ENCODE measurements around the gene CDC16.
A peak's percentile ranks its signal among the peaks of the same experiment; 100 is the strongest.
"Not testable (repeated sequence)": the region's sequence is repeated elsewhere in the genome, so short reads cannot be mapped to it uniquely, and the experiment has no call there.

CDC16 gene

DNA sequence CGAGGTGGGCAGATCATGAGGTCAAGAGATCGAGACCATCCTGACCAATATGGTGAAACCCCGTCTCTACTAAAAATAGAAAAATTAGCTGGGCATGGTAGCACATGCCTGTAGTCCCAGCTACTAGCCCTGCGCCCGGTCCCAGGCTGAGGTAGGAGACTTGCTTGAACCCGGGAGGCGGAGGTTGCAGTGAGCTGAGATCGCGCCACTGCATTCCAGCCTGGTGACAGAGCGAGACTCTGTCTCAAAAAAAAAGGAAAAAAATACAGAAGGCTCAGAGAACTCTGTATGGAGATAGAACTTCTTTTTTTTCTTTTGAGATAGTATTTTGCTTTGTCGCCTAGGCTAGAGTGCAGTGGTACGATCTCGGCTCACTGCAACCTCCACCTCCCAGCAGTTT is 29.6 kb downstream of the CDC16 start:
- not testable (repeated sequence) for DNase-seq

DNA sequence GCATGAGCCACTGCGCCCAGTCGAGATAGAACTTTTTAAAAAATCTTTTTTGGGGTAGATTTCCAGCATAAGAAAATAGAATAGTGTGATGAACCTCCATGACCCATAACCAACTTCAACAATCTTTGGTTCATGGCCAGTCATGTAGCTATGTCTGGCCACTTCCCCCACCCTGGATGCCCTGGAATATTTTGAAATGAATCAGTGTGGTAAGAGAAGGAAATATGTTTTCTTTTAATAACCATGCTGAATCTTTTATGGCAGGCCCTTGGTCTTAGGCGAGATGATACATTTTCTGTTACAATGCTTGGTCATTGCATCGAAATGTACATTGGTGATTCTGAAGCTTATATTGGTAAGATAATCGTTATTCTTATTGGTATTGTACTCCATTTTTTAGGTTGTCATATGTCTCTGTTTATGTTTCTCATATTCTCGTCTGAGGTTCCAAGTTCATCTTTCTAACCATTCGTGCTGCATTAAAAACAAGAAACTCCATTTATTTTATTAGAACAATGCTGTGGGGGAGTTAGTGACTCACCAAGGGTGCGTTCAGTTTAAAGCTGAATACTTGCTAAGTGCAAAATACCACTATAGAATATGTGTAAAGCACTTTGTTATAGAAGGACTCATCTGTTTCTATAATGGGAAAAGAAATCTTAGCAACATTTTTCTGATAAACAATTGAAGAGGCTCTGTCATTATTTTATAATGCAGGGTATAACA is 30.4 kb downstream of the CDC16 start:
- DNase-seq = no peak

DNA sequence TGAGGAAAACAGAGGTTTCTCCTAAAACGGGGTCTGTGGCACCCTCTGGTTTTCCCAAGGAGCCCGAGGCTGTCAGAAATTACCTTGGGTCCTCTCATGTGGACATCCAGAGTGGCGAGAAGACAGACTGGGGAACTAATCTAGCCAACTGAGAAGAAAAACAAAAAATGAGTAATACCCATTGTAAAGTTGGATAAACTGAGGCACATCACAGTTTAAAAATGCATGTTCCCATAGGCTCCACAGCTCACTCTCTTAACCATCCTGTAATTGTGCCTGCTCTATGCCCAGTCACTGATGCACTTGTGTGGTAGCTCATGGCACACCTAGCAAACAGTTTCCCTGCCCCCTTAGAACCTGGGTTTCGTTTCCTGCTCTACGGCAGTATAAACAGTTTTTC is 31.5 kb downstream of the CDC16 start:
- no peak for DNase-seq

DNA sequence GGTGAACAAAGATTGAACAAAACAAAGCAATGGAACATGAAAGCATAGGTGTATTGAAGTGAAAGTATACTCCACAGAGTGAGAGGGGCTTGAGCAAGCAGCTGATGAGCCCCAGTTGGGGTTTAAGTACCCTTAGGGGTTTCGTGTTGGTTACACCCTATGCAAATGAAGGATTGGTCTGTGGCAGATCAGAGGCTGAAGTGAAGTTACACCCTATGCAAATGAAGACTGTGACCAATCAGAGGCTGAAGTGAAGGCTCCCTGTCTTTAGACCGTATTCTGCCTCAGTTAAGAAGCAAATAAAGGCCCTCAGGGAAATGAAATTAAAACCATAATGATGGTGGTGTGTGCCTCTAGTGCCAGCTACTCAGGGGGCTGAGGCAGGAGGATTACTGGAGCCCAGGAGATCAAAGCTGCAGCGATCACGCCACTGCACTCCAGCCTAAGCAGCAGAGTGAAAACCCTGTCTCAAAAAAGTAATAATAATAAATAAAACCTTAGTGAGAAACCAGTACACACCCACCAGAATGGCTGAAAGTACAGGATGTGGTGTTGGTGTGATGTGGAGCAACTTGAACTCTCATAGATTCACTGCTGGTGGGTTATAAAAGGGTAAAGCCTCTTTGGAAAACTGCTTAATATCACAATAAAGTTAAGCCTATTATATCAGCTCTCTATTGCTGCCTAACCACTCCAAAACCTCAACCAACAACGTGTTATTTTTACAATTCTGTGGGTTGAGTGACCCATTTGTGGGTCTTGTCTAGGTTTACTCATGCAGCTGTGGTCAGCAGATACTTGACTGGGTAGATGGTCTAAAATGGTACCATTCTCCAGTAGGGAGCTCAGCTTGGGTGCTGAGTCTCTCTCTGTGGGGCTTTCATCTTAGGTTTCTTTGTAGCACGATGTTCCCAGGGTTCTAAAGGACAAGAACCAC is 33.9 kb downstream of the CDC16 start:
- peak; percentile 57 for DNase-seq

DNA sequence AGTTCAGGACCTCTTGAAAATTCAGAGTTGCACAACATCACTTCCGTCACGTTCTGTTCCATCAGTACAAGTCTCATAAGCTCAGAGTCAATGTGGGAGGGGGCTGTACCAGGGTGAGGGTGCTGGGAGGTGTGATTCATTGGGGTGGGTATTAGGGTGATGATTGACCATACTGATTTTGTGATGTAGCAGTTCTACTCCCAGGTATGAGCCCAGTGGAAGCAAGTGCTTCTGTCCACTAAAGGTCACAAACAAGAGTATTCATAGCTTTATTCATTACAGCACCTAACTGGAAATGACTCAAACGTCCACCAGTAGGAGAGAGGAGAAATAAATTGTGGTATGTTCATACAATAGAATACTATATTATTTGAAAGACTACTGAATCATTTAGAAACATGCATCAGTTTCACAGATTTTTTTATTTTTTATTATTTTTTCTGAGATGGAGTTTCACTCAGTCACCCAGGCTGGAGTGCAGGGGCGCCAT is 34.6 kb downstream of the CDC16 start:
- no peak for DNase-seq

DNA sequence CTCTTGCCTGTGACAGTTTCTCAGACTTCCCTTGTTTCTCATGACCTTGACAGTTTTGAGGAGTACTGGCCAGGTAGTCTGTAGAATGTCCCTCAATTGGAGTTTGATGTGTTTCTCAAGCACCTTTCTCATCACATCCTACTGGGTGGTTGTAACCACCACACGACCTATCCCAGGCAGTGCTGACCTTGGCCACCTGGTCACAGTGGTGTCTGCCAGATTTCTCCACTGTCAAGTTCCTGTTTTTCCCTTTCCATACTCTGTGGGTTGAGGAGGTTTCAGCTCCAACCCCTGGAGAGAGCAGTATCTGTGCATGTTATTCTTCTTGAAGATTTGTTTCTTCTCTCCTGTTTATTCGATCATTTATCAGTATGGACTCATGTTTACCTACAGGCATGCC is 38.3 kb downstream of the CDC16 start:
- no peak for DNase-seq

DNA sequence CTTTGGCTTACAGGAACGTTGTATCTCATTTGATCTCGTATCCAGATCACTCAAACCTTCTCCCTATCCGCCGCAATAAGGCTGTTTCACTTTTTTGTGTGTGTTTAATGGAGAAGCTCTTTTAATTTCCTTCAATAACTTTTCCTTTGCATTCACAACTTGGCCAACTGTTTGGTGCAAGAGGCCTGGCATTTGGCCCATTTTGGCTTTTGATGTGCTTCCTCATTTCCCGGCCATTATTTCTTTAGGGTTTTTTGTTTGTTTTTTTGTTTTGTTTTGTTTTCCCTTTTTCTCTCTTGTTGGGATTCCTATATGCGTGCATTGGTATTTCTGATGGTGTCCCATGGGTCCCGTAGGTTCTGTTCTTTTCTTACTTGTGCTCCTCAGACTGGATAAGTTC is 40.6 kb downstream of the CDC16 start:
- DNase-seq = no peak

DNA sequence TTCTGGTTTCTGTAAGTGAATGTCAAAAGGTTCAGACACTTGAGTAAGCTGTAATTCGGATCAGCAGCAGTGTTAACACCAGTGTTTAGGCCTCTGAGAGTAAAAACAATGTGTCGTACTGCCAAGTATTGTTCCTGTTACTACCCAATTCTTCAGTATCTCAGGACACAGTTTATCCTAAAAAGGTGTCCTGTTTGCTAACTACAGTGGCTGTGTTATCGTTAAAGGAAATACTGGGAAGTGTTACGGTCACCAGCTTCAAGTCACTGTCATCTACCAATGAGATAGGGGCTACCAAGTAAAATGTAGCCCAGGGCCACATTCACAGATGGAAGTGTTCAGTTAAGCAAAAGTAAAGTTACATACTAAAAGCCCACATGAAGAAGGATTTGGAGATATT is 44.4 kb downstream of the CDC16 start:
- no peak for DNase-seq

DNA sequence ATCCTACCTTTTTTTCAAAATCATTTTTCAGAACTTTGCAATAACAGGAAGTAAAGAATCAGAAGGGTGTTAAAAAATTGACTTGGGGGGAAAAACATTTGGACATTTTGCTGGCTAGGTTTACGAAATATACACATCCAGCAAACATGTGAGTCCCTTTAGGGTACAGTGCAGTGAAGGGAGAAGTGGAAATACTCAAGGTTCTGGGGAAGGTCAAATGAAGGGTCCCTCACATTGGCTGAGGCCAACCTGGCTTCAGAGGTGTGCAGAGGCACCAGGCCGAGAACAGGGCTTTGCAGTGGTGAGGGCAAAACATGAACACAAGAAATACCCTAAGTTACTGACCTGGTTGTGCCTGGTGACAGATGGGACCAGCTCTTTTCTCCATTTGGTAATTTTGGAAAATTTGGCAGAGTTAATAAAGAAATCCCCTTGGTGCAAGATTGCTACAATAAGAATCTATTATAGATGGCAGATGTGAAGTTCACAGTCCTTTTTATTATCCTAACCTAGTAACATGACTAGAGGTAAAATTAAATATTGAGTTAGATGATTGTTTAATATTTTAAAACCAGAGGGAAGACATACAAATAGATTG is 45.2 kb downstream of the CDC16 start:
- DNase-seq = no peak

DNA sequence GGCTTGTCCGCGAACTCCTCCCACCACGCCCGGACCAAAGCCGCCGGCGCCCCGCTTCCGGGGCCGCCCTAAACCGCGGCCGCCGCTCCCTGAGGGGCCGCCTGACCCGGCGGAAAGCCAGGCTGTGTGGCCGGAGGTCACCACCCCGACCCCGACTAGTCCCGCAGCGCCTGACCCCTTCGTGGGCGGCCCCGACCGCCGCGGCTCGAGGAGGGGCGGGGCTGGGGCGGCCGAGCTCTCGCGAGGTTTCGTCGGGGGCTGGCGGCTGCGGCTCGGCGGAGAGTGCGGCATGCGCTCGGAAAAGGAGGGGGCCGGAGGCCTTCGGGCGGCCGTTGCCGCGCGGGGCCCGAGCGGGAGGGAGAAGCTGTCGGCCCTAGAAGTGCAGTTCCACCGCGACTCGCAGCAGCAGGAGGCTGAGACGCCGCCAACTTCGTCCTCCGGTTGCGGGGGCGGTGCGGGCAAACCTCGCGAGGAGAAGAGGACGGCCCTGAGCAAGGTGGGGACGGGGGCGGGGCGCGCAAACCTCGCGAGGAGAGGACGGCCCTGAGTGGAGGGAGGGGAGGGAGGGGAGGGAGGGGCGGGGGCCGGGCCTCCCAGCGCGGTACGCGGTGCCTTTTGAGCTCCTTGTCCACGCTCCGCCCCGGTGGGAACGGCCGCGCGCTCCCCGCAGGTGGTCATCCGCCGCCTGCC is 46.8 kb downstream of the CDC16 start, which contains the start of gene UPF3A:
Gene UPF3A, plus strand, starts transcription at position 251 of the 690 bp plus-strand sequence. Its CDS starts 39 bp downstream, at position 290.
- peak; percentile 15 for DNase-seq

DNA sequence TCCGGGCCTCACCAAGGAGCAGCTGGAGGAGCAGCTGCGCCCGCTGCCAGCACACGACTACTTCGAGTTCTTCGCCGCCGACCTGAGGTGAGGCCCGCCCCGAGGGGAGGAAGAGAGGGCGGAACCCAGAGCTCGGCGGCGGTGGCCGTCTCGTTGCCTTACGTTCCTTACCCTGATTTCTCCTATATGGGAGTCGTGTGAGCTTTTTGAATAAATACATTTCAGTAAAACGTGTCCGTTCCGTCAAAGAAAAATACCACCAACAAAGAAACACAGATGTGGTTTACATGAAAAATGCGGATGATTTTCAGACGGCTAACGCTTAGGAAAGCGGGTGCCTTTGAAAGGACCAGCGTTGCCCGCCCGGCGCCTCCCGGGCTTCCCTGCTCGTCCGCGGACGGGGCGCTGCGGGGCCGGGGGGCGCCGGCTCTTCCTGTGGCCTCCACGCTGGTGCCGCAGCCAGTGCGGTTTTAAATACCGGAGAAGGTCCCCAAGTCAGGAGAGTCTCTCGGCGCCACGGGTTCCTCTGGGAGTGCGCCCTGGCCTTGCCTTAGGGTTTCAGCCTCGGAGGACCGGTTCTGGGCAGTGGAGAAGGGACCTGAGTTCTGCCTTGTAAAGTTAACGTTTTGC is 47.5 kb downstream of the CDC16 start:
- no peak for DNase-seq

DNA sequence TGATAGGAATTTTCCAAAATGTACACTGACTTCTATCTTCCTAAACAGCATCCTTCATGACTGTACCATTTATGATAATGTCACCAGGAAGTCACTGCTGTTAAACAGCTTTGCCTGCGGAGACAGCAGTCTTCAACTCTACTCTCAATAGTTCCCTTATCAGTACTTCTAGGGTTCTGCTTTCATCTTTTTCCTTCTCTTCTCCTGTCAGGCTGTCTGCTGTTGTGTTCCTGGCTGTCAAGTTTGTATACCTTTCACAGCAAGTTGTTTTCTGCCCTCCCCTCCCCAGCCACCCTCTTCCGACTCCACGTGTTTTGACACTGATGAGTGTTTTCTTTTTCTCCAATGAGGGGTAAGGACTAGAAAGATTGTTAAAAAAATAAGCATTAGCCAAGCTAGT is 48.9 kb downstream of the CDC16 start:
- DNase-seq = no peak

DNA sequence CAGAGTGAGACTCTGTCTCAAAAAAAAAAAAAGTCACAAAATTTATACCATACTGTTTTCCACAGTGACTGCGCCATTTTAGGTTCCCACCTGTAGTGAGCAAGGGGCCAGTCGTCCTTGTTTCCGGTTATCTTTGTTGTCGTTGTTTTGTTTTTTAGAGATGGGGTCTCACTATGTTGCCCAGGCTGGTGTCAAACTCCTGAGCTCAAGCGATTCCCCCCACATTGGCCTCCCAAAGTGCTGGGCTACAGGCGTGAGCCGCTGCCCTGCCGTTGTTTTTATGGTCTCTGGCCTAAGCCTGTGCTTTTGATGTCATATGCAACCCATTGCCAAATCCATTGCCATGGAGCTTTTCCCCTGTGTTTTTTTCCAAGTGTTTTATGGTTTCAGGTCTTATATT is 50.0 kb downstream of the CDC16 start:
- DNase-seq = no peak

DNA sequence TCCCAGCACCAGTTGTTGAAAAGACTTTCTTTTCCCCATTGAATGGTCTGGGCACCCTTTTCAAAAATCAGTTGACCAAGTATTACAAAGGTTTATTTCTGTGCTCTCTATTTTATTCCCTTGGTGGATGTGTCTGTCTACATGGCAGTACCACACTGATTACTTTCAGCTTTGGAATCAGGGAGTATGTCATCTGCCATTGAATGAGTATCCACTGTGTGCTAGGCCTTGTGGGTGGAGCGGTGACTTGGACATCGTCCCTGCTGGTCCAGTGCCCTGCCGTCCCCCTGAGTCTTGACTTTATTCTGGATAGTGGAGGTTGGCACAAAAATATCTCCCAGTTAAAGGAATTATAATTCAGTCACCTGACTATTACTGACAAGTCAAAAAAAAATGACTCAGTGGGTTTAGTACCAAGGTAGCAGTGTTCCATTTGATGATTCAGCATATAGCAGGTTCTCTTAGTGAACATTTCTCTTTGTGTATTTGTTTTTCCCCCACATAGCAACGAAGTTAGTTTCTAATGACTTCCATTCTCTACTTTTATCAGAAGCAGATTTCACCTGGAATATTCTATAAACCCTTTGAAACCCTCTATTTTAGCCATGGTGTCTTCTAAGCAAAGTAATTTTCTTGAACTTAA is 50.6 kb downstream of the CDC16 start:
- DNase-seq = no peak

DNA sequence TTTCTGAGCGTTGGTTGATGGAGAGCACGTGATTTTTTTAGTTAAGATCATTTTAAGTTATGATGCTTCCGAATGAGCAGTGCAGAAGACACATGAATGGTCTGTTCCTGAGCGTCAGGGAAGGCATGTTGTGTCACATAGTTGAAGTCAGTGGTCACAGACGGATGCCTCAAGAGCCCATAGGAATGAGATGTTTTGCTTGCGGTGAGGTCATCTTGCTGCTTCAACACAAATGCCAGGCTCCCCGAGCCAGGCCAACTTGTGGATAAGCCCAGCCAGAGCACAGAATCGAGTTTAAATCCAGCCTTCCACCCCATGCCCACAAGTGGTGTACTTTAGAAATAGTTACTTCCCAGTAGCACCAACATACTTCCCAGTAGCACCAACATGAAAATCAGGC is 52.1 kb downstream of the CDC16 start:
- DNase-seq = no peak

DNA sequence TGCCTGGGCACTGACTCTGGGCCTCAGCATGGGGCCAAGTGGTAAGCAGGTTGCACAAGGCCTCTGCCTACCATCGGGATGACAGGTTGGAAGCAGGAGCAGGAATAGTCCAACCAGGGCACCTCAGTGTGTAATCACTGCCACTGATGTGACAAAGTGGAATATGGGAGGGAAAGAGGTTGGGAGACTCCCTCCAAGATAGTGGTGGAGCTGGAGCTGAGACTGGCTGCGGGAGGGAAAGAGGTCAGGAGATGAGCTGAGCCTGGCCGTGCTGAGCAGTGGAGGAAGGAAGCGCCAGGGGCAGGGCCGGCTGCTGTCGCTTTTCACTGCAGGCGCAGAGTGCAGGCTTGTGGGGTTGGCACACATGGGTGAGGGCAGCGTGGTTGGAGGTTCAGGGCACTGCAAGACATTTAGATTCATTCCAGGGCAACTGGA is 53.5 kb downstream of the CDC16 start:
- DNase-seq = no peak

DNA sequence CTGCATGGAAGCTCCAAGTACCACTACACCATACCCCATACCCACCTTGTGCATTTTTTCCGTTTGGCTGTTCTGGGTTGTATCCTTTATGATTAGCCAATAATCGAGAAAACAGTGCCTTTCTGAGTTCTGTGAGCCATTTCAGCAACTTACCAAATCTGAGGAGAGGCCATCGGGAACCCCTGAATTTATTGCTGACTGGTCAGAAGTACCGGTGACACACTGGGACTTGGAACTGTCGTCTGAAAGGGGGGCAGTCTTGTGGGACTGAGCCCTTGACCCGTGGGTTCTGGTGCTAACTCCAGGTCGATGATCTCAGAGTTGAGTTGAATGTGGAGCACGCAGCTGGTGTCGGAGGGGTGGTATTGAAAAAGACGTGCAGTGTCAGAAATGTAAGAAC is 61.8 kb downstream of the CDC16 start:
- DNase-seq = no peak

DNA sequence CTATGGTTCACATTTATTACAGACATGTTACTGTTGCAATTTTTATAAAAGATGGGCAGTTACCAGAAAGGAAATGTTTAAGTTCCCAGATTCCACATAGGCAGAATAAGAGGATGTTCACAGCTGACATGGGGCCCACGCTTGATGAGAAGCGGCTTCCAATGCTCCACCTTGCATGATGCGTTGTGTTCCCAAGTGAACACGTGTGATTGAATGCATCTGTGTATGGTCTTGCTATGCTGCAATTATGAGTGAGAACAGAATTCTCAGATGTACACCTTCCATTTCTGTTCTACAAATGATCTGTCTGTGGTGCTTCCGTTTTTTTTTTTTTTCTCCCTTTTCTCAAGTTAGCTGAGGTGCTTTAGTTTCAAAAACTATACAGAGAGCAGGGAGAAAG is 62.2 kb downstream of the CDC16 start:
- no peak for DNase-seq

DNA sequence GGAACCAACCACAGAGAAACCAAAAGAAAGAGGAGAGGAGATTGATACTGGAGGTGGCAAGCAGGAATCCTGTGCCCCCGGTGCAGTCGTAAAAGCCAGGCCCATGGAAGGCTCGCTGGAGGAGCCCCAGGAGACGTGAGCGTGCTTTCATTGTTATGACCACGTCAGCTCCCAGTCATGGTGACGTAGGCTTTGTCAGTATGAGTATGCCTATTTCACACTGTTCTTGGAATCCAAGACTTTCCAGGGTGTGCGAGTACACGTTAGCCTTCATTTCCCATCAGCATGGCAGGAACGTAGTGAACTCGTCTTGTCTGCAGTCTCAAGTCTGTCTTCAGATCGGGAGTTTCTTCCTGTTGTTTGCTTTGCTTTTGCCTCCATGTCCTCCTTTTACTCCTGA is 64.2 kb downstream of the CDC16 start:
- no peak for DNase-seq

DNA sequence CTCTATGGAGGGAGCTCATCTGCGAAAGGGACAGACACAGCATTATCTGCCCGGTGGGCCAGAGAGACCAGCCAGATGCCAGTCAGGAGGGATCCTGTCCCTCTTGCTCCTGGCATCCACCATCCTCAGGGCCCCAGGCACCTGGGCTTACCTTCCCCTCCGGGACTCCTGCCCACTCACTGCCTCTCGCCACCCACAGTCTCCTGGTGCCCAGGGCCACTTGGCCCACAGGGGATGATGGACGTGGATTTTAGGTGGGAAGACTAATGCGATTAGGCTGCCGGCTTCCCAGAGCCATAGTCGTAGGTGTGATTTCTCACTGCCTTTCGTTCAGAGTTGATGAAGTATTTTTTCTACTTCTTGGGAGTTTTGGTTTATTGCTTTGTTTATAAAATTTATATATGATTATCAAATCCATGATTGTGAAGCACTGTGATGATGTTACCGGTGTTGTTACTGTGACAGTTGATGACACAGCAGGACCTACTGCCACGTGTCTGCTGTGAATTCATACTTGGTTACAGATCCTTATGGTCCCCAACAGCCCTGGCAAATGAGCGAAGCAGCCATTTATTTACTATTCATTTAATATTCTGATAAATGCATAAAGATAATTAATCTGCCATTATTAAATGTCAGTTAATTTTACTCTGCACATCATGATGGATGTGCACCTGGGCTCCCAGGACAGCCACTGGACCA is 65.1 kb downstream of the CDC16 start:
- DNase-seq = no peak

DNA sequence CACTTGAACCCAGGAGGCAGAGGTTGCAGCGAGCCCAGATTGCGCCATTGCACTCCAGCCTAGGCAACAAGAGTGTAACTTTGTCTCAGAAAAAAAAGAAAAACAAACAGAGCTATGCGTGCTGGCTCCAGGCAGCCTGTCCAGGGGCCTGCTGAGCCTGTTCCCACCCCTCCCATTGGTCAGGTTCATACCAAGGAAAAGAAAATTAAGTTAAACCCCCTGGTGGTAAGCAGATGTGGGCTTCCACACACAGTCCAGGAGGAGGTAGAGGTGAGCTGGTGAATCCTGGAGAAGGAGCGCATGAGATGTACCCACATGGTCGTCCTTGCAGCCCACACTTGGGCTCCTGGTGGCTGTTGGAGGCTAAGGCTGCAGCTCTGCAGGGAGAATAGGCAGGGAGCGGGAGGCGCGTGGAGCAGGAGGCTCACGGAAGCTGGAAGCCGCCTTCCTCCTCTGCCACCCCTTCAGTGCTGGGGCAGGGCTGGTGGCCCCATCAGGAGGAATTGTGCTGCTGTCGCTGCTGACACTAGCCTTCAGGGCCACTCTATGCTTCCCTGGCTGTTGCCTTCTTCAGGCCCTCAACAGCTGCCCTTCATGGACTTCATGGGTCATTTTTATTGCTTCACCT is 69.1 kb downstream of the CDC16 start:
- DNase-seq = no peak
